NK-92 (cell line): Measurements from ENCODE around the gene KCNF1.

Source experiments
- DNase-seq: peaks from one replicate; lab custom pipeline; 2025; ENCODE audit not compliant: unreplicated experiment; lab: John Stamatoyannopoulos, UW

The KCNF1 gene

DNA sequence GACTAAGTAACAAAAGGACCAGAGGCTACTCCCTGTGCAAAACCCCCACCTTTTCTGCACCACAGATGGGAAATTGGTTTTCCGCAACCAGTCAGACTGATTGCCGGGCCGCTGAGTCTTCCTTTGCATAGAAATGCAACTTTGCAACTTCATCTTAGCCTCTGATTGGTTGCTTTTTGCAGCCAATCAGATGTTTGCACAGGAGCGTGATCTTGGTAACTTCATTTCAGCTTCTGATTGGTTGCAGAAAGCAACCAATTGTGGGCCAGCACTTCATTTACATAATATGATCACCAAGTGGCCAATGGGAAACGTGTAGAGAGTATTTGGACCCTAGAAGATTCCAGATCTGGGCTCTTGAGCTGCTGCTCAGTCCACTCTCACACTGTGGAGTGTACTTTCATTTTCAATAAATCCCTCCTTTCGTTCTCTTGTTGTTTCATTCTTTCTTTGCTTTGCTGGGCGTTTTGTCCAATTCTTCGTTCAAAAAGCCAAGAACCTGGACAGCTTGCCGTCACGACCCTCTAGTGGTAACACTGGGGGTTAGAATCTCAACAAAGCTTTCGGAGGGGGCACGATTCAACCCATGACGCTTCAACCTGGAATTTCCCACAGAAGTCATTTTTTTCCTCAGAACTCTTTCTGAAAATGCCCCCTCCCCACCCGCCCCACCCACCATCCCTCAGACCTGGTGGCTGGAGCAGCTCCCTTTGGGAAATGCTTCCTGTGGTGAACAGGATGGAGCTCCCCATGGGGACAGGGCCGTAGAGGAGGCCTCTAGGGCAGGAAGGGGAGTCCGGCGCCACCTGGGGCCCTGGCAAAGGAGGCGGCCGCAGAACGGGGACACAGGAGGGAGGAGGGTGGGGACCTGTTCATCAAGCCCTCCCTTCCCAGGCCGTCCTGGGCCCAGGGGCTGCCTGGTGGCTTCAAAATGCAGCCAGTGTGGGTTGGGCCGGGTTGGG, 31.8 kb upstream of the KCNF1 start:
- no peak for DNase-seq

DNA sequence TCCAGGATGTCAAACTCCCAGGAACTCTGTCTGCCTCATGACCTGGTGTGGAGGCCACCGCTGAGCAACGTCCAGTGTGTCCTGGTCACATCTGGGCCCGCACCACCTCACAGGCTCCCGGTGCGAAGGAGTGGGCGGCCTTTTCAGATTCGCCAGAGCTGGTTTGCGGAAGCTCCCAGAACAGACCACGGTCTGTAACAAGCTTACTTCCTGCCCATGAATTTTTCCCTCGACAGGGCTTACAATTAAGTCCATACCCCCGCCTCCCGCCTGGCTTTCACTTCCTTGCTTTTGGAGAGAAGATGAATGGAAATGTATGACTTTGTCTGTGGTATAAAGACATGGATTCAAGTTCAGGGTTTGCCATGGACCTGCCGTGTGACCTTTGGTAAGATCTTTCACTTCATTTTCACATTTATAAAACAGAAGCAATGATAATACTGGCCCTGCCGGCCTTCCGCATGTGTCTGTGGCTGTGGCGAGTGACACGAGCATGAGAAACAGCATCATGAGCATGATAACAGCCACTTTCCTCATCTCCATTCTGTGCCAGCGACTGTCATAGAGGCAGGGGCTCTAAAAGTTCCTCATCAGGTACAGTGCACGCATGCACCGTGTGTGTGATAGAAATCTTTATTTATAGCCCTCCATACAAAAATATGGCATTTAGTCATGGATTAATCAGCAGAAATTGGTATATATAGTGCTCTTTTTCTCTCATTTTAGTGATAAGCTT, 31.0 kb upstream of the KCNF1 start:
- DNase-seq = no peak

DNA sequence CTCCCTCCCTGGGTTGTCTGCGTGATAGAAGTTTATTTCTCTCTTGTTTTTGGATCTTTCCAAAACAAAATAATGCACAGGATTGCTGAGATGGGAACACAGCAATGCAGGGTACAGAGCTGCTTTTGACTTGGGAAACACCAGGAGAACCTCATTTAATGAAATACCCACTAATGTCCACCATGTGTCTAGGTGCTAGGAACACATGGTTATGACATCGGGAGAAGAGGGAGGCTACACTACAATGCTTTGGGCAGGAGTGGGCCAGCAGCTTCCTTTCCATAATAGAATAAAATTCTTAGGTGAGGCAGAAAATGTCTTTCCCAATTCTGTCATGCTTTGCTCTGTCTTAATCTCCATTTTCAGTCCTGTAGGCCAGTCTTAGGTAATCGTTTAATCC, 29.2 kb upstream of the KCNF1 start:
- DNase-seq = no peak

DNA sequence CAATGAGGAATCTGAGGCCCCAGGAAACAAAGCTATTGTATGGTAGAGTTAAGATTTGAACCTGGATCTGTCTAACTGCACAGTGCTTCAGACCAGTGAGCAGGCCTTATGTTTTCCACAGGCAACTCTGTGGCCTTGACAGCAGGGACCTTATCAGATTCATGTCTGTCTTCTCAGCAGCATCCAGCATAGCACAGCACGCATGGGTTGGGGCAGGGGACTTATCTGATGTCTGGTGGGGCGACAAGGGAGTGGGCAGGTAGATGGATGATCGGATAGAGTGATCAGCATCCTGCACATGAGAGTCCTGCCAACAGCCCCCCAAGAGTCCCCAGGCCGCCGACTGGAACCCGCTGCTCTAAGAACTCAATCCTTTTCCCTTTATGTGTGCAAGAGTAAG, 28.7 kb upstream of the KCNF1 start:
- DNase-seq = no peak

DNA sequence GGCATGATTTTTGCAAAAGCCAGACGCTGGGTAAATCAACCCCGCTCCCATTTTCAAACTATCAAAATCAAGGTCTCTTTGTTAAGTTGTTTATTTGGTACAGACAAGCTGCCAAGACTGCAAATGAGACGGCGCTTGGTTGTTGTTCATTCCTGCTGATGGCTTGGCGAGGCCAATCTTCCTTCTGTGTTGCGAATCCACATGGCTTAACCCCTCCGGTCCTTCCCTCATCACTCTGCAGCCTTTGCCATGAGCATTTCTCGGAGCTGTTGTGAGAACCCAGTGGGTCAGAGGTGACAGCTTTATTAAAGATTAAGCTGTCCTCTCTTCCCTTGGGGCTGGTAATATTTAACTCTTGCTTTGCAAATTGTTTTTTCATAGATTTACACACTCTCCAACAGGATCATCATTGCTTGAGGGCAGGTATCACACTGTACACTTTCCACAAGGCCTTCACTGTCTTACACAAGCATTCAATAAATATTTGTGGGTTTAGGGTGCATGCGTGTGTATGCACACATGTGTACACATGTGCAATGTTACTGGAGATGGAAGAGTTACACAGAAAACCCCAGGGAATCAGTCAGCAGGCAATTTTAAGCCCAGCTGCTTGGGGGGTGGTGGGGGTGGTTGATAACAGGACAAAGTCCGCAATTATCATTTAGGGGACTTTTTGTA, 27.8 kb upstream of the KCNF1 start:
- no peak for DNase-seq

DNA sequence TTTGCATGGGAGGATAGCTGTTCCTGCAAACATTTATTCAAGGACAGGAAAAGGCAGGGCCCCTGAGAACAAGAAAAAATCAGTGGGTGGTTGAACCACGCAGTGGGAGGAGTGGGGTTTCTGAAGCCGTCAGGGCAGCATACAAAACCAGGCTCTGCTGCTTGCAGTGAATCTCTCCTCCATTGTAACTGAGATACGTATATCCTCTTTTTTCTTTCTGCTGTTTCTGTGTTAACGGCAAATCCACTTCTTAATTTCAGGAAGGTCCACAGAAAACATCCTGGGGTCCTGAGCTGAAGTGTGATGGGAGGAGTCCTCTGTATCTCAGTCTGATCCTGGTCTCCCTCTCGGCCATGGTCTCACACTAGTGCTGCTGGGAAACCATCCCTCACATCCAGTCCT, 27.2 kb upstream of the KCNF1 start:
- DNase-seq = no peak

DNA sequence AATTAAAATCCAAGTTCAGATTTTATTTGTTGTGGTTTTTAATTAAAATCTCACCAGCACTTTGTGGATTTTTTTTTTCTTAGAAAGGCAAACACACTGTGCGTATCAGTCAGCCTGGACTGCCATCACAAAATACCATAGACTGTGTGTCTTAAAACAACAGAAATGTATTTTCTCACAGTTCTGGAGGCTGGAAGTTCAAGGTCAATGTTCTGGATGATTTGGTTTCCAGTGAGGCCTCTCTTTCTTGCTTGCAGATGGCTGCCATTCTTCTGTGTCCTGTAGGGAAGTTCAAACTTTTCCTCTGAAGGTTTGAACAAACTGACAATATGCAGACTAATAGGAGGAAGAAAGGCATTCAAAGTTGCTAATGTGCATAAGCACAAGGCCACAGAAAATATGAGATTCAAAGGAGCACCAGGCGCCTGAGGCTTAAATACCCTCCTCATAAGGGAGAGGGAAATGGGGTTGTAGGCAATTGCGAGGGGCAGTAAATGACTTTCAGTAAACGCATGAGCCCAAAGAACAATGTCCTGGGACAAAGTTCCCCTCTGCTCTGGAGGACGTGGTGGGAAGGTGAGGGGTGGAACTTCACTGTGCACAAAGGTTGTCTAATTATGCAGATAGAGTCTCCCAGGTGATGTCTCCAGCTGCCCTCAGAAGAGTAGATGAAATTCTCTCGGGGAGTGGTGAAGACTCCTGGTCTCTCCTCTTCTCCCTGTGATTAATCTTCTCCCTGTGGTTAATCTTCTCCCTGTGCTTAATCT, 26.5 kb upstream of the KCNF1 start:
- DNase-seq = no peak

DNA sequence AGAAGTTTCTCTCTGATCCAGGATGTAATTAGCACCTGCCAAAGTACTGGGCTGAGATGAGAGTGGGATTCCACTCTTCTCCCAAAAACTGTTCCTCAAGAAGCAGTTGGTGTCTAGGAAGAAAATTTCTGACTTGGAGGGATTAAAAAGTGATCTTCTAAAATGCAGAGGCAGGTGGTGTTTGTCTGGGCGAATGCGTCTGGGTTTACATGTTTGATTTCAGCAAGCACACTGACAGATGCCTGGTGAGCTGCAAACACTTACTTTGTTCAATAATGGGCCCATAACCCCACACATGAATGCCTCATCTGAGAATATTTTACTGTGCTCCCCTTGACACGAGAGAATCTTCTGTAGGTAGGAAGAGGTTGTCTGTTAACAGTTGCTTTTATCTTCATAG, 24.3 kb upstream of the KCNF1 start:
- DNase-seq = no peak

DNA sequence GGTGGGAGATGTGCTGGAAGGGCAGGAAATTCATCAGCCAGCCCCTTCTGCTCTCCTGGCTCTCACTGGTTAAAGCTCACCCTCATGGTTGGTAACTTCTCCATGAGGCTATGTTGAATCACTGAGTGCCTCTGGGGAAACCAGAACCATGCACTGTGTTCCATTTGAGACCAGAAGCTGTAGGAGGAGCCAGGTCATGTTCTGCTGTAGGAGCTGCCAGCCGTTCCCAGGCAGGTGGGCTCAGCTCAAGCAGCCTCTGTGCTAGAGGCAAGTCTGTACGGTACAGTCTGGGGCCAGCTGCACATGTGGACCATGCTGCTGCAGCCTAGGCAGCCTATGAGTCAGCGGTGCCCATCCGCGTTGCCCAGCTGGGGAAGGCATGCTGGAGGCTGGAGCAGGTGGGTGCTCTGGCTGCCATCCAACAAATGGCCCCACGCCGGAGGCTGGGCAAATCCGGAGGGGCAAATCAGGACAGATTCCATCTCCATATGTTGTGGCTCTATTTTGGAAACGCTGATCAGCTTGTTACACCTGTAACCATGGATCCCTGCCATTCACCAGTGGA, 22.0 kb upstream of the KCNF1 start:
- DNase-seq = no peak

DNA sequence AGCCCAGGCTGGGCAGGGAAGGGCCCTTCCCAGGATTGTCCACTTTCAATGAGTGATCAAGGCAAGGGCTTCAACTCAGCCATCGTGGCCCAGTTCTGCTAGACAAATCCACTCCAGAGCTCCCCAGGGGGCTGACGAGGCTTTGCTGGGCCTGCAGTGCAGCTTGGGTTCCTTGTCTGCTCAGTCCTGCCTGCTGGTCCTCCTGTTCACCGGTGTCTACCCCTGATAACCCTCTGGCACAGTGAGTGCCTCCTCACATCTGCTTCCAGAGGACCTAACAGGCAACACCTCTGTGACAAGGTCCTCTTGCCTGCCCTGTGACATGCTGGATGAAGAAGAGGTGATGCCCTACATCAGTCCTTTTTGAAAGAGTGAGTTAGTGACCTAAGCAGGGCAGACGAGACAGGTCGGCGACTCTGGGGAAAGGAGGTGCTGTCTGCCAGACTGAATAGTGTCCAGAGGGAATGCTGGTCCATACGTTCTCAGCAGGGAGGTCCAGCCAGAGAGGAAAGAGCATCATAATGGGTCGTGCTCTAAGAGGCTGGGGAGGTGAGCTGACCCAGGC, 20.9 kb upstream of the KCNF1 start:
- DNase-seq = no peak

DNA sequence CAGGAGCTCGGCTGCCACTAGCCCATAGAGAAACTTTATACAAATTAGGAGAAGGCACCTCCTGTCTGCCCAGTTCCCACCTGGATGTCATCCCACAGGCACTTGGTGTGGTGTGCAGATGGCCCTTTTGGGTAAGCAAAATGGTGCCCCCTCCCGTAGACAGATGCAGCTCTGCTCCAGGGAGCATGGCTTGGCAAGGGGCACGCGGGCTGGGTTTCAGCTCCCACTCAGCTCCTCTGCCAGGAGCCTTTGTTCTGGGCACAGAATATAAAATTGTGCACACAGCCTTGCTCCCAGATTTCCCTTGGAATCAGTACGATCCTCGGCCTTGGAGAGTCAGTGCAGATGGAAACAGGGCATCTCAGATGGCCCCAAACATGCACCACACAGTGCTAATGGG, 20.3 kb upstream of the KCNF1 start:
- DNase-seq = no peak

DNA sequence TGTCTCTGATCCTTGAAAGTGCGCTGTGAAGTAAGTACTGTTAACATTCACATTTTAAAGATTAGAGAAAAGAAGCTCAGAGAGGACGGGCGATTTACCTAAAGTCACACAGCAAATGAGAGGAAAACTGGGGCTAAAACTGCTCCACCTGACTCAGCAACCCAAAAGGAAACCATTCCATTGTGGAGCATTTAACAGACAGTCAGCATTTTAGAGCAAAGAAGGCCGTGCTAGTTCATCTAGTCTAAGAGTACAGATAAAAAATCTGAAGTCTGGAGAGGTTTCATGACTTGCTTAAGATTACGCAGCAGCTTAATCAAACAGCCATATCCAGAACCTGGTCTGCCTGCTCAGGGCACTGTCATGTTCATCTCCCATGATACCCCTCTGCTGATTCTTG, 19.9 kb upstream of the KCNF1 start:
- no peak for DNase-seq

DNA sequence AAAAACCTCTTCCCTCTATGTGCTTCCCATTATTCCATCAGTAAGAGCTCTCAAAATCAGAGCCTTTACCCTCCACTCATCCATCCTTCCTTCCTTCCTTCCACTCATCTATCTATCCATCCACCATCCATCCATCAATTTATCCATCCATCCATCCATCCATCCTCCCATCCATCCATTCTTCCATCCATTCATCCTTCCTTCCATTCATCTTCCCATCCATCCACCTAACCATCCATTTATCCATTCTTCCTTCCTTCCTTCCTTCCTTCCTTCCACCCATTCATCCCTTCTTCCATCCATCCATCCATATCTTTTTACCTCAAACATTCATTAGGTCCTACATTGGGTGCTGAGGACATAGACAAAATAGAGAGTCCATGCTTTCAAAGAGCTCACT, 19.4 kb upstream of the KCNF1 start:
- DNase-seq = no peak

DNA sequence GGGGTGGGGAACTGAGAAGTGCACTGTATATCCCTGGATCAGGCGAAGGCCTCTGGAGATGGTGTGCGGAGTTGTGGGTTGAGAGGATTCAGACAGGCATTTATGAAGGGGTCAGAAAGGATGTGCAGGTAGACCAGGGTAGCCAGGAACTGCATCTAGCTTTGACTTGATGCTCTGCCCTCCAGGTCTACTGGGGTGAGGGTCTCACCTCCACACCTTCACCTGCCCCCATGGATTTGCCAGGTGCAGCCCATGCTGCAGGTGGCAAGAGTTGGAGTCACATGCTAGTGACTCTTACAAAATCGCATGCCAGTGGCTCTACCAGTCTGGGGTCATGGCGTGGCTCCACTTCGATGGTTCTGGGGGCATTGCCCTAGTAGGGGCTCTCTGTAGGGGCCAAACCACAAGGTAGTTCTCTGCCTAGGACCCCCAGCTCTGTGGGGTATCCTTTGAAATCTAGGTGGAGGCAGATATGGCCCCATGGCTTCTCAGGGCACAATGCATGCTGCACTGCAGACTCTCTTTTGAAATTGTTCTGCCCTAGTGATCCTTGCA, 18.9 kb upstream of the KCNF1 start:
- no peak for DNase-seq

DNA sequence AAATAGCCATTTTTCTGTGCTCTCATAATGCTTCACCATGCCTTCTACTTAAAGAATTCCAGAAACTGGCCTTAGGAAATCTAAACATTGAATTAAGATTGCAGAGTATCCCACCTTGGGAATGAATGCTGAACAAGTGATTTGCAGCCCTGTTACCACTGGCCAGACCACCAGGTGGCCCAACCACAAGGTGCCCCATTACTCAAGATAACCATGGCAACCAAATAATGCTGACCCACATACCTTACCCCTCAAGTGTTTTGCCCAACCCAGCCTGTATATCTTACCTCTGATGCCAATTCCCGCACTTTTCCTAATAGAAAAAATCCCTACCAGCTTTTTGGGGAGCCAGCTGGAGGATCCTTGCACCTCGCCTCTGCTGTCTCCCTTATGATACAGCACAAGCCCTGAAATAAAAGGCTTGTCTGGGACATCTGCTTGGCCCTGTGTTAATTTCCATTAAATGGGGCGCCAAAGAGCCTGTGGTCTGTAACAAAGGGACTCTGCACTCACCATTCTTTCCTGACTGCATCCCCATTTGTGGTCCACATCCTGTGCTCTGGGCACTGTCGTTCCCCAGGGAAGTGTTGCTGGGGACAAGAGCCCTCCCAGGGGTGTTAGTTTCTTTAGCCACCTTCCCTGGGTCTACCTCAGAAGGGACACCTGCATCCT, 17.3 kb upstream of the KCNF1 start:
- DNase-seq = no peak

DNA sequence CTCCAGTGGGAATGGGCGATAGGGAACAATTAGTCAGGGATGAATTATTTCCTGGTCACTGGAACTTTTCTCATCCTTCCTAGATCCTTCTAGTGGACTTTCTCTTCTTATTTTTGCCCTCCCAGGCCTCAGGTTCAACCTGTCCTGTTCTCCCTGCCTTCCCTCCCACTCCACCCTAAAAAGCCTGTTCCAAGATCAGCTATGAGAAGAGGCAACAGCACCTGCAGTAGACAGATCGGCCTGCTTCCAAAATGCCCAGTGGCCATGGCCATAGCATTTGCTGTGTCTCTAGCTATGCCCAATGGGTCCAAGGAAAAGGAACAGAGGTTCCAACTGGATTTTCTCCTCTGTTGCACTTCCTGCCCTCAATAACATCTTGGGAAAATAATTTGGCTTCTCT, 16.5 kb upstream of the KCNF1 start:
- DNase-seq = no peak

DNA sequence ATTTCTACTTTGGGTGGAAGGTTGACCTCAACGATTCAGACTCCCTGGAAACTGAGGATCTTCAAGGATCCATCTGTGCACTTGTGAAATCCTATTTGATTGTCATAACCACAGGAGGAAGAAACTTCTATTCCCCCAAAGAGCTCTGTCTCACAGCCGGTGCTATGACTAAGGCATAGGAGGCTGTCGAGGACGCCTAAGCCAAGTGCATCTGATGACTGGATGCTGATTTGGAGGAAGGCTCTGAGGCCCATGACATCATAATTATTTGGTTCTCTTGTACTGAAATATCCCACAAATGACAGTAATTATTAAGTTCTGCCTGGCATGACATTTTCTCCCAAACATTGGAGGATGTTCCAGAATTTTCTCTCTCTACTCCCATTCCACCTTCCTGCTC, 13.8 kb upstream of the KCNF1 start:
- DNase-seq = no peak

DNA sequence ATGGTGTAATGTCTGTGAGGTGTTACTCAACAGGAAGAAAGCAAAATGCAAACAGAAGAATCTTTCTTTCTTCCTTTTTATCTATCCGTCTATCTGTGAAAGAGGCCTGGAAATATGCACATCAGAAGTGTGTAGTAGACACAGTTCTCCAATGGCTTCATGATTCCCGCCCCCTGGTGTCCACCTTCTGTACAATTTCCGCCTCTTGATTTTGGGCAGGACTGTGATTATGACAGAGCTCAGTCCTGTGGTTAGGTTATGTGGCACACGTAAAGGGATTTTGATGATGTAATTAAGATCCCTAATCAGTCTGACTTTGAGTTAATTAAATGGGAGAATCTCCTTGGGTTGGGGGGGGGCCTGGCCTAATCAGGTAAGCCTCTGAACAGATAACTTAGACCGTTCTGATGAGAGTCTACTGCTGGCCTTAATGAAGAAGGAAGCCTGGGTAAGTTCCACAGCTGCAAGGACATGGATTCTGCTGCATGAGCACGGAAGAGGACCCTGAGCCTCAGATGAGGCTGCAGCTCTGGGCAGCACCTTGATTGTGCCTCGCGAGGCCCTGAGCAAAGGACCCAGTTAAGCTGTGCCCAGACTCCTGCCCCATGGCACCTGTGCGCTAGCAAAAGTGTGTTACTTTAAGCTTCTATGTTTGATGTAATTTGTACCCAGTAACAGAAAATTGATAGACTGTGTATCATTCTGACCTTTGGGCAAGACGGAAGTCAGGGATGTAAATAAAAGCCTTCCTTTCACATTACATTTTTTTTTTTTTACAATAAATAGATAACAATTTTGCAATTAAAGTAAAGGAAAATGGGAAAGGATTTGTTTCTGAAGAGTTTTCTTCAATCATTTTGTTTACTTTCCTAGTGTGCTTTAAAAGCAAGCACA, 11.3 kb upstream of the KCNF1 start:
- DNase-seq = no peak
